ENCODE measurements around the gene COG5.
"Not testable (repeated sequence)": the region's sequence is repeated elsewhere in the genome, so short reads cannot be mapped to it uniquely, and the experiment has no call there.

The COG5 gene

GRCh38 chr7:107579885-107580715 lies 16.4 kb upstream of the COG5 start, which contains the start of gene BCAP29:
Gene BCAP29, plus strand, starts transcription at chr7:107580246. Its CDS starts 527 bp downstream, at chr7:107580773.
- DNase-seq = peak; percentile 48 to 76

GRCh38 chr7:107579554-107579884 lies 15.8 kb upstream of the COG5 start:
- DNase-seq = no peak

GRCh38 chr7:107573537-107573936 lies 9.8 kb upstream of the COG5 start:
- no peak for DNase-seq

GRCh38 chr7:107570298-107570697 lies 6.6 kb upstream of the COG5 start:
- DNase-seq = no peak

GRCh38 chr7:107564553-107565298 lies 1.0 kb upstream of the COG5 start:
- no peak for DNase-seq

DNA sequence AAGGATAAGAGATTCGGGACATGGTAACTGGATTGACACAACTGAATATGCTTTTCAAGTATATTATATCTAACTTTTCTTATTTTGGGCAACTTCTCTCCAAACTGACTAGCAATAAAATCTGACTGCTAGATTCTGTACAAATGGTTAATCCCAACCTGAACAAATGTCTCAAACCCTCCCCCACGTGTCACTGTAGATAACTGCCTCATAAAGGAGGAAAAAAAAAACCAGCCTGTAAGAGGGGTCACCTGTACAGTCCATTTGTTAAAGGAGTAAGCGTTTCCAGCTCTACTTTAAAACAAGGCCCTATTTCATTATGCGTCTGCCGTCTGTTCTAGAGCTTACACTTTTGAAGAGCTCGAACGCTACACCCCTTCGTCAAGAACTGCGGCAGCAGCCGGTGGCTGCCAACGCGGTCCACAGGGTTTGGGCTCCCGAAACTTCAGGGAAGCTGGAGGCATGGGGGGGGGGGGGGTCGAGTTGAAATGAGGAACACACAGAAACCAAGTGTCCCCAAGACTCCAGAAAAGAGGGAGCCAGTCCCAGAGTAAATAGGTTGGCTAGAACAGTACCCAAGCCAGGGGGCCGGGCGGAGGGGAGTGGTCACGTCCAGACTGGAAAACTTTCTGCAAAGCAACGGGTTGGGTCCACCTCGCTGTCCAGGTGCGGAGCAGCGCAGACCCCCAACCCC lies 492 bp downstream of the COG5 start:
- peak in 1 of 2 experiments; percentile 43 for DNase-seq

DNA sequence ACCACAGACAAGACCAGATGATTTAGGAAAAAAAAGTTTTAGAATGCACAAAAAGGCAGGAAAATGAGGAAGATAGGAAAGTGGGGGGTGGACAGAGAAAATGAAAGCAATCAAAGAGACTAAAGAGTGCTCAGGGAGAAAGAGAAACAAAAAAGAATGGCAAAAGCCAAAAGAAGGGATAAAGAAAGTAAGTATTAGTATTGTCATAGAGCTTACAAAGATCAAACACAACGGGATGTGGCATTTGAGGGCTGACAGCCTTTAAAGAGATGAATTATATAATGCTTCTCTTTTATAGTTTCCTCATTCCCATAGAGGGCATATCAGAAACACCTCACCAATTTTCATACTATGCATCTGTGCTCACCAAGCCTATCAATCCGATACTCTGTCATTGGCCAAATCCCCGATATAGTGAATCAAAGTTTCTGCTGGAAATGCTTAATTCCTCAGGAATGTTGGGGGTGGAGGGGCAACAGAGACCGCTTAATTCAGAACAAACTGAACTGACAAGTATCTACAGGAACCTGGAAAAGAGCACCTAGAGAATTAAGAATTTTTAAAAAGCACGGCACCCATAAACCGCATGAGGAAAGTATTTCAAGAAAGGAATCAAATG lies 2.7 kb downstream of the COG5 start:
- DNase-seq = no peak

DNA sequence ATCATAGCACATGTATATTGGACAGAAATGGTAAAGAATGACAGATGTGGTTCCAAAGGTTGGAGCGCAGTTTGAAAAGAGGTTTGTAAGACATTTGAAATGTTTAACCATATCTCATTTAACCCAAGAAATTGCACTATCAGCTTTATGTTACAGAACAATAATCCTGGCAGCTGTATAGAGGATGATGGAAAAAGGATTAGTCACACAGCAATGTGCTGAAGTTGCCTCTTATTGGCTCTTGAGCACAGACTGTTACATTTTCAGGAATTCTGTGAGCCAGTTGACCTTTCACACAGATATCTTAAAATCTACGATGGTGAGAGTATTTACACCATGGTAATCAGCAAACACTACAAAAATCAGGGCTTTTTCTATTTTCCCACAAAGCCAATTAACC lies 3.9 kb downstream of the COG5 start:
- no peak for DNase-seq

- DNase-seq = no peak
These were observed 7.8 kb downstream of the COG5 start for GRCh38 chr7:107555893-107556292.

- DNase-seq = no peak
These were observed 11.8 kb downstream of the COG5 start for GRCh38 chr7:107551936-107552335.

DNA sequence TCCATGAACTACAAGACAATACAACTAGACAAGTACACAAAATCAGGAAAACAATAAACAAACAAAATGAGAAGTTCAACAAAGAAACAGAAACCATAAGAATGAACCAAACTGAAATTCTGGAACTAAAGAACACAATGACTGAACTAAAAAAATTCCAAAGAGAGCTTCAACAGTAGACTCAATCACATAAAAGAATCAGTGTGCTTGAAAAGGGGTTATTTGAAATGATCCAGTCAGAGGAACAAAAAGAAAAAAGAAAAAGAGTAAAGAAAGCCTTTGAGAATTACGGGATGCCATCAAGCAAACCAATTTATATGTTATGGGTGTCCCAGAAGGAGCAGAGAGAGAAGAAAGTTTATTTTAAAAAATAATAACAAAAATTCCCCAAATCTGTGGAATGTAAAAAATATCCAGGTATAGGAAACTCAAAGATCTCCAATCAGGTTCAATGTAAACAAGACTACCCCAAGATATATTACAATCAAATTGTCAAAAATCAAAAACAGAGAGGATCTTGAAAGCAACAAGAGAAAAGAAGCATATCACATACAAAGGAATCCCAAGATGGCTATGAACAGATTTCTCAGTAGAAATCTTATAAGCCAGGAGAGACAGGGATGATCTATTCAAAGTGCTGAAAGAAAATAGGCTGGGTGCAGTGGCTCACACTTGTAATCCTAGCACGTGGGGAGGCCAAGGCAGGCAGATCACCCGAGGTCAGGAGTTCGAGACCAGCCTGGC lies 18.7 kb downstream of the COG5 start:
- no peak for DNase-seq

- DNase-seq = no peak
These were observed 20.3 kb downstream of the COG5 start for GRCh38 chr7:107543338-107543993.

GRCh38 chr7:107538001-107538400 lies 25.7 kb downstream of the COG5 start:
- DNase-seq = no peak

DNA sequence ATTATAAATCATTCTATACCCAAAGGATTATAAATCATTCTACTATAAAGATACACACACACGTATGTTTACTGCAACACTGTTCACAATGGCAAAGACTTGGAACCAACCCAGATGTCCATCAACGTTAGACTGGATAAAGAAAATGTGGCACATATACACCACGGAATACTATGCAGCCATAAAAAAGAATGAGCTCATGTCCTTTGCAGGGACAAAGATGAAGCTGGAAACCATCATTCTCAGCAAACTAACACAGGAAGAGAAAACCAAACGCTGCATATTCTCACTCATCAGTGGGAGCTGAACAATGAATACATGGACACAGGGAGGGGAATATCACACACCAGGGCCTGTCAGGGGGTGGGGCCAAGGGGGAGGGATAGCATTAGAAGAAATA lies 26.5 kb downstream of the COG5 start:
- not testable (repeated sequence) for DNase-seq

- DNase-seq = no peak
These were observed 29.6 kb downstream of the COG5 start for GRCh38 chr7:107534139-107534538.

- no peak for DNase-seq
These were observed 33.0 kb downstream of the COG5 start for GRCh38 chr7:107530751-107531150.

- DNase-seq = no peak
These were observed 35.3 kb downstream of the COG5 start for GRCh38 chr7:107528461-107528860.

DNA sequence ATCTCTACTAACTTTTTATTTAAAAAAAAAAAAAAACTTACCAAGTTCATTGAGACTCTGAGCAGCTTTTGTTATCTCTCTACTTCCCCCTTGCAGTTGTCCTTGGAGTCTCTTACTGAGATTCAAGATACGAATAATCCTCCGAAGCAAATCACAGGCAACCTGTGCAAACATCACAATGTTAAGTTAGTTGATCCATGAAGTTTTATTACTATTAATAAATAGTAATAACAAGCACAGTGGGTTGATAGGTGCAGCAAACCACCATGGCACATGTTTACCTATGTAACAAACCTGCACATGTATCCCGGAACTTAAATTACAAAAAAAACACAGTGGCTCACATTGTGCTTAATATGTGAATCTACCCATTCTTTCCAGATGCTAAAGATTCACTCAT lies 36.5 kb downstream of the COG5 start:
- DNase-seq = no peak

- DNase-seq = no peak
These were observed 37.0 kb downstream of the COG5 start for GRCh38 chr7:107526672-107527071.

GRCh38 chr7:107506674-107507339 lies 56.9 kb downstream of the COG5 start:
- no peak for DNase-seq

DNA sequence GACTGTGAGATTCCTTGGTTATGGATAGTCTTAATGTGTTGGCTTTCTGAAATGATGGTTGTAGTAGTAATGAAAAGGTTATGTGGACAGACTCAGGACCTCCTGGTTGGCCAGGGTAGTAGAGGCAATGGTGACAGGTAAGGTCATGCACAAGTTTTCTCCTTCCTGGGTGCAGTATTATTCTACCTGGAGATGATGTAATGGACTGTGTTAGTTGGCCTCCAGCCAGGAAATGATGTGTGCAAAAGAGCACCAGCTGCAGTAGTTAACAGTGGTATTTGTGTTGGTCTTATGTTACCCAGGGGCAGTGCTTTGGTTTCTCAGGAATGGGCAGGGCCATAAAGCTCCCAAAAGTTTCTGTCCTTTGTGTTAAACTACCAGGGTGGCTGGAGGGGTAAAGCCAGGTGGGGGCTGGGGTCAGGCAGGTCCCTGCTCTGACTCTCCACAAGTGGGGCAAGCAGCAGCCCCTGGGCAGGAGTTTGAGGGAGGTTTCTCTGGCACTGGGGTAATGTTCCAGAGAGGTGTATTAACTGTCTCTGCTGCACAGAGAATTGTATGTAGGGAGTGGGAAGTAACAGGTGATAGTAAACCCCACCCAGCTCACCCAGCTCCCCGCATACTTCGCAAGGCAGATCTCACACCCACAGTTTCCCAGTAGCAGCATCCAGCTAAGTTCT lies 57.6 kb downstream of the COG5 start:
- DNase-seq = no peak

Measured in NCI-H1930 (cell line).